Measurements from ENCODE around the gene GTPBP3. TPM values are rescaled to one million over a fixed set of nuclear protein-coding genes. Genes with fewer than 3 reads are reported as not detected.
A peak's percentile ranks its signal among the peaks of the same experiment; 100 is the strongest.

GTPBP3 gene
- total and polyA plus RNA-seq, 9 of the 15 experiments (the other 6 are each of a cell fraction or from before 2014, with no cell fraction given): 4.9 to 124 (median 22.6) TPM

GRCh38 chr19:17309198-17309964, 28.0 kb upstream of the GTPBP3 start, which contains the start of gene DDA1 (continued):
- no peak for TF ChIP-seq TFE3 (CRISPR knock-in tag; IDR thresholded peaks at IDR 0.05)
- no peak for TF ChIP-seq ZNF507 (tag; conservative IDR thresholded peaks at IDR 0.05)
- no peak for TF ChIP-seq HMGXB4 (CRISPR knock-in tag; IDR thresholded peaks at IDR 0.05)
- no peak for TF ChIP-seq SETDB1 (IDR thresholded peaks at IDR 0.05; ENCODE audit: low read length)
- TF ChIP-seq RBBP5 (IDR thresholded peaks at IDR 0.05; ENCODE audit: borderline replicate concordance, insufficient read depth, low read length, poor library complexity, severe bottlenecking): no peak
- TF ChIP-seq CBX2 (IDR thresholded peaks at IDR 0.05; ENCODE audit: insufficient read depth, low read length, poor library complexity, severe bottlenecking): no peak
- TF ChIP-seq GATA2 (CRISPR knock-in tag; IDR thresholded peaks at IDR 0.05): no peak
- TF ChIP-seq MYC (IDR thresholded peaks at IDR 0.05; ENCODE audit: low read depth, low read length): 0 out of 2 replicates have a peak, but pooled peaks have one; percentile 15
- peak; percentile 54; the same call in 1 of the 2 replicates for TF ChIP-seq MYC (CRISPR knock-in tag; IDR thresholded peaks at IDR 0.05; ENCODE audit: borderline replicate concordance, low read depth)
- TF ChIP-seq FOXO4 (CRISPR knock-in tag; IDR thresholded peaks at IDR 0.05): no peak
- no peak for TF ChIP-seq MYNN (IDR thresholded peaks at IDR 0.05)
- no peak for TF ChIP-seq MYNN (CRISPR knock-in tag; IDR thresholded peaks at IDR 0.05)
- peak; percentile 87 for TF ChIP-seq CHD1 (IDR thresholded peaks at IDR 0.05; ENCODE audit: low read length)
- no peak for TF ChIP-seq ARID1B (IDR thresholded peaks at IDR 0.05)
- 0 out of 2 replicates have a peak, but pooled peaks have one; percentile 18 for TF ChIP-seq FOXP4 (CRISPR knock-in tag; IDR thresholded peaks at IDR 0.05; ENCODE audit: borderline replicate concordance)
- TF ChIP-seq MAFG (tag; conservative IDR thresholded peaks at IDR 0.05): no peak
- no peak for TF ChIP-seq CAMTA2 (CRISPR knock-in tag; conservative IDR thresholded peaks at IDR 0.05)
- no peak for TF ChIP-seq HNRNPH1 (optimal IDR thresholded peaks at IDR 0.05; ENCODE audit: low read depth, low read length)
- TF ChIP-seq PKNOX1 (IDR thresholded peaks at IDR 0.05): peak; percentile 76
- no peak for TF ChIP-seq ZNF780A (CRISPR knock-in tag; IDR thresholded peaks at IDR 0.05)
- TF ChIP-seq ELF2 (CRISPR knock-in tag; IDR thresholded peaks at IDR 0.05): peak; percentile 74
